Natural killer cell (primary cell): ENCODE results near the gene RPTN. TPM values are rescaled to one million over a fixed set of nuclear protein-coding genes. Genes with fewer than 3 reads are reported as not detected.

Source experiments
- ATAC-seq, 3 donors: fragments of 150-1000 bp in 2 of 3; fragments of 200-7000 bp in 1 of 3; cut with Tn5 transposase; 1 replicate in 1 of 3; 2 replicates in 2 of 3; pipeline ENCODE4 v1.10.0; 2021; ENCODE audit warnings: mild to moderate bottlenecking in 2 of 3, moderate library complexity in 2 of 3
- DNase-seq, 2 donors: peaks; one replicate each; pipeline versions ENCODE4 v3.0.0 to v3.0.0-alpha.2; 2013 to 2021; ENCODE audit warnings: mixed read lengths in 1 of 2
- H3K27ac ChIP-seq: one replicate; pipeline ENCODE4 v1.5.1; 2013; ENCODE audit warnings: mild to moderate bottlenecking, low read length
- H3K27me3 ChIP-seq: one replicate; pipeline ENCODE4 v1.6.1; 2013; ENCODE audit warnings: low read length; ENCODE audit not compliant: control insufficient read depth, insufficient read depth
- H3K36me3 ChIP-seq: one replicate; pipeline ENCODE4 v1.6.1; 2013; ENCODE audit warnings: low read length; ENCODE audit not compliant: control insufficient read depth, insufficient read depth
- H3K4me1 ChIP-seq: one replicate; pipeline ENCODE4 v1.6.1; 2013; ENCODE audit warnings: low read length; ENCODE audit not compliant: control insufficient read depth, insufficient read depth
- H3K4me3 ChIP-seq: one replicate; pipeline ENCODE4 v1.5.1; 2013; ENCODE audit warnings: low read length
- H3K9me3 ChIP-seq: one replicate; pipeline ENCODE4 v1.6.1; 2013; ENCODE audit warnings: low read length; ENCODE audit not compliant: control insufficient read depth, insufficient read depth
- H3K27ac Mint-ChIP-seq, 2 donors: one replicate each; pipeline ENCODE4 v1.8.0; 2022; ENCODE audit warnings: mild to moderate bottlenecking in 2 of 2, mixed read lengths in 2 of 2, moderate library complexity in 1 of 2
- H3K27me3 Mint-ChIP-seq, 2 donors: one replicate each; pipeline ENCODE4 v1.8.0; 2022; ENCODE audit warnings: low read depth in 2 of 2, mixed read lengths in 2 of 2
- H3K36me3 Mint-ChIP-seq: one replicate; pipeline ENCODE4 v1.8.0; 2022; ENCODE audit warnings: mixed read lengths
- H3K4me1 Mint-ChIP-seq, 2 donors: one replicate each; pipeline ENCODE4 v1.8.0; 2022; ENCODE audit warnings: mixed read lengths in 2 of 2
- H3K4me3 Mint-ChIP-seq: one replicate; pipeline ENCODE4 v1.8.0; 2022; ENCODE audit warnings: mild to moderate bottlenecking, moderate library complexity, mixed read lengths
- H3K9me3 Mint-ChIP-seq, 2 donors: one replicate each; pipeline ENCODE4 v1.8.0; 2022; ENCODE audit warnings: mixed read lengths in 2 of 2
- WGBS: methylation state at CpG from one replicate; pipeline ENCODE4 v1.1.7; 2013; ENCODE audit warnings: missing lambda C conversion rate; ENCODE audit not compliant: insufficient coverage; 5-methylcytosine and 5-hydroxymethylcytosine counted together
- intact Hi-C: fragments of 100-400 bp; cut with micrococcal nuclease; formaldehyde crosslinking; loops from one replicate; pipeline ENCODE4 v1.14.2; 2022
- total RNA-seq, 4 donors: library from RNA; stranded (reverse); fragments of 120-200 nt in 1 of 4; gene quantifications; one replicate each; pipeline versions ENCODE4 v1.2.3 to v1.2.4, GENCODE V29; 2013 to 2022
- TF ChIP-seq, protein P1 (sequence below): fragments of 200-600 bp; IDR thresholded peaks from one replicate; pipeline ENCODE4 v1.8.0; 2022; ENCODE audit warnings: antibody characterized with exemption

The RPTN gene
- total RNA-seq, 3 donors from 2014 or later (not counting 1 experiment from before 2014, with no cell fraction given) = not detected

DNA sequence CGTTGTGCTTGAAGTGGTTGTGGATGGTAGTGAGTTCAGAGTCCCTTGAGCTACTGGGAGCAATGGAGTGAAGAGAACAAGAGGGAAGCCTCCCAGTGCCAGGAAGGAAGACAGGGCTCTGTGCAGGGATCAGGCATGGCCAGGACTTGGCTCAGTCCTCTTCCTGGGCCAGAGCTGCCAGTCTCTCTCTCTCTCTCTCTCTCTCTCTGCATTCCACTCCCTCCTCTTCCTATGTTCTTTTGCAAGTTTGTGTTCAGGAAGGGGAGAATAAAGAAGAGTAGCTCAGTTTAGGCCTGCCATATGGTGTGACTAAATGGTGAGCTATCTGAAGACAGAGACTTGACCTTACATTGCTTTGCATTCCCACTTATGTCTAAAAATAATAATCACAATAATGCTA is 20.5 kb upstream of the RPTN start:
- ATAC-seq (no peak), DNase-seq (no peak)
- Histone ChIP-seq H3K36me3 (no peaks in the 10 kb centered on the region), H3K4me1 (no peaks in the 10 kb centered on the region), H3K4me3 (no peak overlapping the region), H3K27me3 (no peaks in the 10 kb centered on the region), H3K9me3 (no peaks in the 10 kb centered on the region), H3K27ac (no peak overlapping the region)
- TF ChIP-seq, protein P1, sequence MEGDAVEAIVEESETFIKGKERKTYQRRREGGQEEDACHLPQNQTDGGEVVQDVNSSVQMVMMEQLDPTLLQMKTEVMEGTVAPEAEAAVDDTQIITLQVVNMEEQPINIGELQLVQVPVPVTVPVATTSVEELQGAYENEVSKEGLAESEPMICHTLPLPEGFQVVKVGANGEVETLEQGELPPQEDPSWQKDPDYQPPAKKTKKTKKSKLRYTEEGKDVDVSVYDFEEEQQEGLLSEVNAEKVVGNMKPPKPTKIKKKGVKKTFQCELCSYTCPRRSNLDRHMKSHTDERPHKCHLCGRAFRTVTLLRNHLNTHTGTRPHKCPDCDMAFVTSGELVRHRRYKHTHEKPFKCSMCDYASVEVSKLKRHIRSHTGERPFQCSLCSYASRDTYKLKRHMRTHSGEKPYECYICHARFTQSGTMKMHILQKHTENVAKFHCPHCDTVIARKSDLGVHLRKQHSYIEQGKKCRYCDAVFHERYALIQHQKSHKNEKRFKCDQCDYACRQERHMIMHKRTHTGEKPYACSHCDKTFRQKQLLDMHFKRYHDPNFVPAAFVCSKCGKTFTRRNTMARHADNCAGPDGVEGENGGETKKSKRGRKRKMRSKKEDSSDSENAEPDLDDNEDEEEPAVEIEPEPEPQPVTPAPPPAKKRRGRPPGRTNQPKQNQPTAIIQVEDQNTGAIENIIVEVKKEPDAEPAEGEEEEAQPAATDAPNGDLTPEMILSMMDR = no peak
- Mint-ChIP-seq H3K9me3 (no peaks in the 10 kb centered on the region), H3K4me3 (no peak overlapping the region), H3K27ac (no peak overlapping the region), H3K4me1 (no peaks in the 10 kb centered on the region), H3K36me3 (no peaks in the 10 kb centered on the region), H3K27me3 (peaks cover 8 to 15% of the 10 kb centered on the region in 2 donors)
- 79% methylated on average over 1 of the region's 1 CpG for WGBS
- intact Hi-C loops = no loop called here

DNA sequence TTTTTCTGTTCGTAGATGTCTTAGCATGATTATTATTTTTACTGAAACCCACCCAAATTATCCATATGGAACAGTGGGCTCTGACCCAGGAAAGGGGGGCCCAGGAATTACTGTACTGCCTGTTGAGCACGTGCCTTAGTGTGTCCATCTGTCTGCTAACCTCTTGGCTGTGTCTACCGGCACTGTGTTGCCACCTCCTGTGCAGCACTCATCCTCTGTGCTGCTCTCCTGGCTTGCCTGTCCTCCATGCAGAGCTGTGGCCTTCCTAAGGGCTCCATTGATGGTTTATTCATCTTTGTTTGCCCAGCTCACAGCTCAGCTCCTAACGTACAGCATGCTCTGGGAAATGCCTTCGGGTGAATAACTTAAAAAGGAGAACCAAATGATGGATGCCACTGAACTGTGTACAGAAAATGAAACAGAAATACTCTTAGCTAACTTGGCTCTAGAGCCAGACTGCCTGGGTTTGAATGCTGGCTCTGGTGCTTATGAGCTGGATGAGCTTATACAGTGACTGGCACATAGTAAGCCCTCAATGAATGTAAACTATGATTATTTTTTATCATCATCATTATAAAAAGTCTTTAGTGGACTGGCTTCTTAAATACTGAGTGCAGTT is 11.4 kb upstream of the RPTN start:
- Histone ChIP-seq H3K27me3 (no peaks in the 10 kb centered on the region), H3K27ac (no peak overlapping the region), H3K36me3 (no peaks in the 10 kb centered on the region), H3K9me3 (no peaks in the 10 kb centered on the region), H3K4me3 (no peak overlapping the region), H3K4me1 (no peaks in the 10 kb centered on the region)
- H3K9me3 Mint-ChIP-seq = no peaks in the 10 kb centered on the region
- H3K4me3 Mint-ChIP-seq = no peak overlapping the region
- TF ChIP-seq, protein P1 = no peak
- H3K4me1 Mint-ChIP-seq = peaks cover 0 to 5% of the 10 kb centered on the region in 2 donors
- H3K36me3 Mint-ChIP-seq = no peaks in the 10 kb centered on the region
- H3K27ac Mint-ChIP-seq = no peak overlapping the region
- 68% methylated on average over 5 of the region's 5 CpGs for WGBS
- DNase-seq = no peak
- ATAC-seq = no peak
- H3K27me3 Mint-ChIP-seq = peaks cover 12 to 13% of the 10 kb centered on the region in 2 donors
- intact Hi-C loops = no loop called here

GRCh38 chr1:152169366-152170025 is 10.5 kb upstream of the RPTN start:
- TF ChIP-seq, protein P1 = no peak
- ATAC-seq = no peak
- 96% methylated on average over 3 of the region's 4 CpGs for WGBS
- H3K27ac ChIP-seq = no peak overlapping the region
- intact Hi-C loops = no loop called here
- Mint-ChIP-seq H3K27me3 (peaks cover 7 to 13% of the 10 kb centered on the region in 2 donors), H3K4me3 (no peak overlapping the region), H3K27ac (no peak overlapping the region), H3K9me3 (no peaks in the 10 kb centered on the region), H3K36me3 (no peaks in the 10 kb centered on the region), H3K4me1 (peaks cover 0 to 5% of the 10 kb centered on the region in 2 donors)
- H3K27me3 ChIP-seq = no peaks in the 10 kb centered on the region
- no peak for DNase-seq
- no peaks in the 10 kb centered on the region for H3K9me3 ChIP-seq
- H3K36me3 ChIP-seq = no peaks in the 10 kb centered on the region
- no peak overlapping the region for H3K4me3 ChIP-seq
- H3K4me1 ChIP-seq = no peaks in the 10 kb centered on the region
